ENCODE results near the gene CAPN5.

The CAPN5 gene

DNA sequence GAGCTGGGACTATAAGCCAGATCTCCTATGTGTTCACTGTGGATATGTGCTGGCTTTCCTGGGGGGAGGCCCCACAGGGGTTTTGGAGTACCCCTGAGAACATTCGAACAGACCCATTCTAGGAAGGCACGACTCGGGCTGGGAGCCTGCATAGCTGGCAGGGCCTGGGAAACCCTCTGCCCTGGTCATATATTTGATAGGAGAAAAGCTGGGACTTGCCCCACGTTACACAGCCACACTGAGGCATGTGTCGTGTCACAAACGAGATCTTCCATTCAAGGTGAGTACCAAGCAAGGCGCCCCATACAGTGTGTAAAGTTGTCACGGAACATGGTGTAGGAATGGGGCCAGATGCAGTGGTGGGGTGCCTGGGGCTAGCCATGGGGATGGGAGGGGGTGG is 72.4 kb downstream of the CAPN5 start:
- DNase-seq = no peak

DNA sequence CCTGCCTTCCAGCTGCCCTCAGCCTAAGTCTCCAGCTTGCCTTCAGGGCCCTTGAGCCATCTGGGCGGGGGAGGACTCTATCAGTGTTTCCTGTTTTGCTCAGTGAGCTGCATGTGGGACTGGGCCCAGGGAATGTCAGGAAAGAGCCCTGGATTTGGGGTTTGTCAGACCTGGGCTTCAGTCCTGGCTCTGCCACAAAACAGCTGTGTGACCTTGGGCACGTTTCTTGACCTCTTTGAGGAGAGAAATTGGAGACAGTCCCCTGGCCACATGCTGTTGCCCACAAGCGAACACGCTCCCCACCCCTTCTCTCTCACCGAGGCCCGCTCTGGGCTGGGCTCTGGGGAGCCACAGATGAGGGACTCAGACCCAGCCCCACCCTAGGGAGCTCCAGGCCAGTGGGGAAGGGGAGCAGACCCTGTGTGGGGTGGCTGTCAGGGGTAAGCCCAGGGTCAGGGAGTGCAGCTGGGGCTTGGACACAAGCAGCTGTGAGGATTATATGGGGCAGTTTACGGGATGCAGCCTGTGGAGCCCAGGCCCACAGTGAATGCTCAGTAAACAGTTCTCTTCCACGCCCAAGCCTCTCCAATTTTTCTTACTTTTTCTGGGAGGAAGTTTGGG is 73.6 kb downstream of the CAPN5 start:
- DNase-seq = no peak

DNA sequence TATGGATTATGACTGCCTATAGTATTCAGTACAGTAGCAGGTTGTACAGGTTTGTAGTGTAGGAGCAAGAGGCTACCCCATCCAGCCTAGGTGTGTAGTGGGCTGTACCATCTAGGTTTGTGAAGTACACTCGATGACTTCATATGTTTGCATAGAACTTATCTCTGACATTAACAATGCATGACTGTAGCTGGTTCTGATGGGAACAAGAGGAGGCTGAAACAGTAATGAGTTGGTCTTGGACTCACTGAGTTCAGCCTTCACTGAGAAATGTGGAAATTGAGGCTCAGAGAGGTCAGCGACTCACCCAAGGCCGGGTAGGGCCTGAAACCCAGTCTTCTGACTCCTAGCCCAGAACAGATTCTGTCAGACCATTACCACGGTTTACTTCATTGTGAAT is 74.3 kb downstream of the CAPN5 start:
- no peak for DNase-seq

DNA sequence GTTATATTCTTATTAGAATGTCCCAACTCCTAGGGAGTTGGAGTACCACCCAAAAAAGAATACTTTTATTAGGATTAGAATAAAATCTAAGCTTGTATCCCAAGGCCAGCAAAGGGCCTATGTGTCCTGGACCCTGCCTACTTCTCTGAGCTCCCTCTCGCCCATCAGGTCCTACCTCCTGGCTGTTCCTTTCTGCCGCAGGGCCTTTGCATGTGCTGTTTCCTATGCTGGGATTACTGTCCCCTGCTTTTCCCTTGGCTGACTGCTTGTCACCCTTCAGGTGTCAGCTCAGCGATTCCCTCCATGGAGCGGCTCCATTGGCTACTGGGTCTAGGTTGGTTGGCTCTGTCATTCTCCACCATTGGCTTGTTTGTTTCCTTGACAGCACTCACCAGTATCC is 74.7 kb downstream of the CAPN5 start:
- DNase-seq = no peak

DNA sequence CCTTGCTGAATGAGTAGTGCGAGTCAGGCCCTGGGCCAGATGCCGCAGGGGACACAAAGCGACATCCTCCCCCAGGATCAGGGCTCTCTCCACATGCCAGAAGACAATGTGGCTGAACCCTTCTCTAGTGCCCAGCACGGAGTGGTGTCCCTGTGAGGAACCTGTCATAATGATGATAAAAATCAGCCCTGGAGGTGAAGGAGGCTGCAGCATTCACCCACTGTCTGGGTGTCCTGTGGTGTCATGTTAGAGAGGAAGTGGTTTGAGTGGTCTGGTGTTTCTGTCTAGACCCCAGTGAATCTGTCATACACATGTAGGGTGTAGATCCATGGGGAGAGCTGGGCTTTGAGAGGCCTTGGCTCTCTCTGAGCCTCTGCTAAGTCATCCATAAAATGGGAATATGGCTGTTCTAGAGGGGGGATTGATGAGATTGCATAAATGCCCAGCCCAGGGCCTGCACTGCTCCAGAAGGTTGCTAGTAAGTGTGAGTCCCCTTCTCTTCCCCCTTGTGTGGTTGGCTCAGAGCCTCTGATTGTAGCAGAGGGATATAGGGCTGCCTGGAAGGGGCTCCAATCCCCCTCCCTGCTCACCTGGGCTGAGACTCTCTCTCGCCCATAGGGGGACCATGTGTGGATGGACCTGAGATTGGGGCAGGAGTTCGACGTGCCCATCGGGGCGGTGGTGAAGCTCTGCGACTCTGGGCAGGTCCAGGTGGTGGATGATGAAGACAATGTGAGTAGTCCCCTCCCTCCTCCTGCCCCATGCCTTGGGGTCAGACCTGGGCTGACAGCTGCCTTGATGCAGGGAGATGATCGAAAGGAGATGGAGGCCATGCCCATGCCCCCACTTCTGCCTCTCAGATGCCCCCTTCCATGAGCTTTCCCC is 75.6 kb downstream of the CAPN5 start:
- no peak for DNase-seq

DNA sequence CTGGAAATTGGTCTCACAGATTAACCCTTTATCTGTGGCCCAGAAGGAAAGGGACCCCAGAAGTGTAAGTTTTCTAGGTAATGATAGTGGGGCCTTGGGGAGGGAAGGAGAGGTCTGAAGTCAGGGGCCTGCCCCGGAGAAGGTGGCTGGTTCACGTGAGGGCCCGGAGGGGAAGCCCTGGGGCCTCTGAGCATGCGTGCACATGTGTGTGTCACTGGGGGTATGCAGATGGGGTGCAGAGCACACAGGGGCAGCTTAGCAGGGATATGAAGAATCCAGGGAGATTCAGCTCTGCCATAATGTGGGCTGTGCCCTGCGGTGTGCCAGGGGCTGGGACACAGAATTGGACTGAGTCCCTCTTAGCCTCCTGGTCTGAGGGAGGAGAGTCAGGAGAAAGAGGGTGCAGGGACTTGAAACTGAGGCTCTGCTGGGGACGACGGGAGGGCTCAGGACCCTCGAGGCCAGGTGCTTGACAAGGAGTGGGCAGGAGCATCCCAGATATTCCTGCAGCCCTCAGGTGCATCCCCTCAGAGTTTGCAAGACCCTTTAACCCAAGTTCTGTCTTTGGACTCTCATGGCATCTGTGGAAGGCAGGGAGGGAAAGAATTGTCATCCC is 76.7 kb downstream of the CAPN5 start:
- DNase-seq = no peak

DNA sequence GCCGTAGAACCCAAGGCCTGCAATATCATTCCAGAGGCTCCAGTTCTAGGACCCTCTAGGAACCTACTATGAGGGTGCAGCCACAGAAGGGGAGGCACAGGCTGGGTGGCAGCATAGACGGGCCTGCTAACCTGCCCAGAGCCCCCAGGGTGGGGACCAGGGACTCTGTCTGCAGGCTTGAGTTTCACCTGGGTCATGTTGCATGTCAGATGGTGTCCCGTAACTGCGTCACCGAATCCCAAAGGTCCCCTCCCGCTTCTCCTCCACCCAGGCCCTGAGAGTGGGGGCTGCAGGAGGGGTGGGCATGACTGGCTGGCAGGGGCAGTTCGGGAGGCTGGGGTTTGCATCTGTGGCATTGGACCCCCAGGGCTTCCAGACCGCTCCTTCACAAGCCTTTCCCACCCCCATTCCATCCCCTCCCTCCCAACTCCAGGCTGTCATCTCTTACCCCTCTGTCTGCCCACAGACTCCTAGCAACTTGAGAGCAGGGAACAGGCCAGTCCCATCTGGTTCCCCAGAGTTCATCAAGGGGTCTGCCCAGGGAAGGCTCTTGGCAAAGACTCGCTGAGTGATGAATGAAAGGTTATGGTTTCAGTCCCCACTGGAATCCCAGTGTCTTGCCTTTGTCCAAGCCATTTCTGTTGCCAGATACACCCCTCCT is 77.6 kb downstream of the CAPN5 start:
- peak; percentile 29 for DNase-seq

DNA sequence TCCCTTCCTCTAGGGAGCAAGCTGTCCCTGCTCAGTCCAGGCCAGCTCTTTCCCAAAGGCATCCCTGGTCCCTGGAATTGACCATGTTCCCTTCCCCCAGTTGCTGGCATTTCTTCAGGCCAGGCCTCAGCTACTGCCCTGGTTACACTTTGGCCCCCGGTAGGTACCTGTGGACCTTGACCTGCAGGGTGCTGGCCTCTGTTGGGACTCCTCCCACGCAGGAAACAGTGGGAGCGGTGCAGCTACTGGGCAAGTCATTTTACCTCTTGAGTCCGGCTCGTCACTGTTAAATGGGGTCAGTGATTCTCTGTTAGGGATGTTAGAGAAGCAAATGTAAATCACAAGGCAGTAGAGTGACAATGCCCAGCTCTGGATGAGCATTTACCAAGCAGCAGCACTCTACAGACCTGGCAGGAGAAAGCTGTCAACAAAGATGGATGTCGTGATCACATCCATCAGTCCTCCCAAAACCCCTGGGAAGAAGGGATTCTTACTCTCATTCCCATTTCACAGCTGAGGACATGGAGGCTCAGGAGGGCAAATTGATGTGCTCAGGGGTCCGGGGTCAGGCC is 78.2 kb downstream of the CAPN5 start:
- DNase-seq = no peak

DNA sequence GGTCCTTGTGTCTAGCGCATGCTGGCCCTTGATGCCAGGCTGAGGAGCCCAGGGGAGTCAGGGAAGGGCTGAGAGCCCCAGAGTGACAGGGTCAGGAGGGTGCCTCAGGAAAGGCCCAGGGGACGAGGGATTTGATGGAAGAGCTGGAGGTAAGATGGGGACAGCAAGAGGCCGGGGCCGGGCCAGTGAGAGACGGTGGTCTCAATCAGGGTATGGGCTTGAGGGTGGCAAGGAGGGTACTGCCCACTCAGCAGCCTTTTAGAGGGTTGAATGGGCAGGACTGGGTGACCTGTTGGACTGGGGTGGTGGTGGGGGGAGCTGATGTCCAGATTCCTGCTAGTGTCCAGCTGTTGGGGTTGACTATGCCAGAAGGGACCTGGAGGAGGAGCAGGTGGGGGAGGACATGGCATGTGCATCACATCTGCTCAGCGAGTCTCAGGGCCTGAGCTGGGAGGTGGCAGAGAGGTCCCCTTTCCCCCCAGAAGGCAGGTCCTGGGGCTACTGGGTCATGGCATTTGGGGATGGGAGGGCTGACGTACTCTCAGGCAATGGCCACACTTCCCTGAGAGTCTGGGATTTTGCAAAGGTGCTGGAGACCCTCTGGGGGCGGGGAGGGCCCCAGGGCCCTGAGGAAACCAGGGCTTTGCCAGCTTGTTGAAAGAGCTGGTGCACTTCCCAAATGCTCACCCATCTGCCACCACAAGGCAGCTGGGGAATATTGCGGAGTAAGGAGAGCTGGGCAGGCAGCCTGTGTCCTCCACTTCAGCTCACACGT is 79.7 kb downstream of the CAPN5 start:
- peak; percentile 62 for DNase-seq

DNA sequence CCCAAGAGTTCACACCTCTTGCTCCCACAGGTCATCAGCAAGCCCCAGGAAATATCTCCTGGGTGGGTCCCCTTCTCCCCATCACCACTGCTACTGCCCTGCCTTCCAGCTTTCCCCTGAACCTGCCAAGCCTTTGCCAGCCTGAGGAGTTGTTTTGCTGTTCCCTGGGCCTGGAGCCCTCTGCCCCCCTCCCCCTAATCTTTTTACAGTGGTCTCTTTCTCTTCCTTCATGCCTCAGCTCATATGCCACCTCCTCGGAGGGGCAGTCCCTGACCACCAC is 80.2 kb downstream of the CAPN5 start:
- no peak for DNase-seq

DNA sequence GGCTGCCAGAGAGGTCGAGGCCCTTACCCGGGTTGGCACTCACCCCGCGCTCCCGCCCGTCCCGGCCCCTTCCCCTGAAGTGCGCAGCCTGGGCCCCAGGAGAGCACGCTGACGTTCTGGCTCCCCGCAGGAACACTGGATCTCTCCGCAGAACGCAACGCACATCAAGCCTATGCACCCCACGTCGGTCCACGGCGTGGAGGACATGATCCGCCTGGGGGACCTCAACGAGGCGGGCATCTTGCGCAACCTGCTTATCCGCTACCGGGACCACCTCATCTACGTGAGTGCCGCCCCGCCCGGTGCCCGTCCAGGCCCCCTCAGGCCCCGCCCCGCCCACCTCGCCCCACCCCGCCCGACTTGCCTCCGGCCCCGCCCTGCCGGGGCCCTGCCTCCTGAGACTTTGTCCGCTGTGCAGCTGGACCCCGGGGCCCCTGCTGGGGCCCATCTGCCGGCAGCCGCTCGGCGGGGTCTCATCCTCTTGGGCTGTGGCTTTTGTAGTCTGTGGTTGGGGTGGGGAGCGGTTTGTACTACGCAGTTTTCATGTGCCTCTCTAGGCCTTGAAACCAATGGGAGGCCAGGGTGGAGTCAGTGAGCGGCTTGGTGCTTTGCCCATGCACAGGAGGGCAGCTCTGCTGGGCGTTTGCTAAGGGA is 81.0 kb downstream of the CAPN5 start:
- DNase-seq = no peak

DNA sequence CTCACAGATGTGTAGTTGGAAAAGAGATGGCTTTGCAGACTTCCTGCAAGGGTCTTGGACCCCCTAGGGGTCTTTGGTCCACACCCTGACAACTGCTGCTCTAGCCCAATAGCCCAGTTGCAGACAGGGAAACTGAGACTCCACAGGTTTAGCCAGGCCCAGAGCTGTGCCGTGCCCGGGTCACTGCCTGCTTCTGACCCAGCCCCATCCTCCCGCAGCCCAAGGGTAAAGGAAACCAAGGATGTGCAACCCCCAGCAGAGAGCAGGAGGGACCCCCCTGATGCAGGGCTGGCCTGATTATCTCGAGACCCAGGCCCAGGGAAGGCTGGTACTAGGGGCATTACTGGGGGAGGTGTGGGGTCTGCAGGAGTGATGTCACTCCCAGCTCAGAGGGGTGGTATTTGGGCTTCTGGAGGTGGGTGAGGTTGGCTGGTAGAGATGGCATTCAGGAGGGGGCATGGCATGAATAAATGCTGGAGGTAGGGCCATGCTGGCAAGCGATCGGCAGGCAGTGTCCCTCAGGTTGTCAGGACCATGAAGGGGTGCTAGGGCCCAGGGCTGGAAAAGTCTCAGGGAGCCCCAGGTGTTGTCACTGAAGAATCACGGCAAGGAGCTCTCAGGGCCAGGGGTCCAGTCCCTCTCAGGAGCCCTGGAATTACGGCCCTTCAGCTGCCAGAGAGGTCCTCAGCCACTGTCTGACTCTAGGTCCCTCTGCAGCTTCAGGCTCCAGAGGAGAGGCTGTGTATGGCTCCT is 82.4 kb downstream of the CAPN5 start:
- DNase-seq = no peak

DNA sequence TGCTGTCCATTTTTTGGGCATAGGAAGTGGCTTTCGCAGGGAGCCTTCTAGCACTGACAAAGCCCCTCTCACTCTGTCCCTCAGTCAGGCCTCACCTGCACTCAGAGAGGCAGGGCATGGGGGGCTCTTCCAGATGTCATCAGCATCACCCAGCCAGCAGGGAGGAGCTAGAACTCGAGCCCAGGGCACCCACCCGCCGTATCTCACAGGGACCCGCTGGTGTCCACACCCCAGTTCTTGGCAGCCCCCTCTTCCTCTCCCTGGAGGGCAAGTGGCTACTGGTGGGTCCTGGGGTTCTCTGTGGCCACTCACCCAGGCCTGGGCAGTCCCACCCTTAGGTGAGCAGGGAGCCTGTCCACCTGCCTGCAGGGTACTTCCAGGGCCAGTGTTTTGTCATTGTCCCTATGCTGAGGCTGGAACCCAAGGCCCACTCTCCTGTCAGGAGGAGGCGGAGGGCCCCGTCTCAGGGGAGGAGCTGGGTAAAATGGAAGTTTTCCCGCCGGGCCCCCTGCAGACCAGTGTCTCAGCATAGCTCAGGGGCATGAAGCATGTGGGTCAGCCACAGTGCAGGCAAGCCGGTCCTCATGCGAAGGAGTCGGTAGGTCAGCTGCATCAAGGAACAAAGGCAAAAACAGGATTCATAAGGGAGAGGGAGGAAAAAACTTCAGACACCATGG is 83.1 kb downstream of the CAPN5 start:
- no peak for DNase-seq

DNA sequence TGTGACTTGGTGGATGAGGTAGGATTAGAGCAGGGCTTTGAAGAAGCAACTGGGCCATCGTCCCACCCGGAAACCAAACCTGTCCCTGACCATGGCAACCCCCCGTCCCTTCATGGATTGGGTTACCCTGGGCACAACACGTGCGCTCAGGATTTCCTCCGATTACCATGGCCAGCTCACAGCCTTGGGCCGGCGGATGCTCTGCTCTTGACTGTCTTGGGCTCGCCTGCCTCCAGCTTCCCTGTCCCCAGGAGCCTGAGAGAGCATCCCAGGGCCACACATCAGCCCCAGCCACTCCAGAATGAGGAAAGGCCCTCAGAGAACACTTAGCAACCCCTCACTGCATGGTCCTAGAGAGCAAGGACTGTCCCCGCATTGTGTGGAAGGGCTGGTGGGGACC is 84.1 kb downstream of the CAPN5 start:
- DNase-seq = no peak

DNA sequence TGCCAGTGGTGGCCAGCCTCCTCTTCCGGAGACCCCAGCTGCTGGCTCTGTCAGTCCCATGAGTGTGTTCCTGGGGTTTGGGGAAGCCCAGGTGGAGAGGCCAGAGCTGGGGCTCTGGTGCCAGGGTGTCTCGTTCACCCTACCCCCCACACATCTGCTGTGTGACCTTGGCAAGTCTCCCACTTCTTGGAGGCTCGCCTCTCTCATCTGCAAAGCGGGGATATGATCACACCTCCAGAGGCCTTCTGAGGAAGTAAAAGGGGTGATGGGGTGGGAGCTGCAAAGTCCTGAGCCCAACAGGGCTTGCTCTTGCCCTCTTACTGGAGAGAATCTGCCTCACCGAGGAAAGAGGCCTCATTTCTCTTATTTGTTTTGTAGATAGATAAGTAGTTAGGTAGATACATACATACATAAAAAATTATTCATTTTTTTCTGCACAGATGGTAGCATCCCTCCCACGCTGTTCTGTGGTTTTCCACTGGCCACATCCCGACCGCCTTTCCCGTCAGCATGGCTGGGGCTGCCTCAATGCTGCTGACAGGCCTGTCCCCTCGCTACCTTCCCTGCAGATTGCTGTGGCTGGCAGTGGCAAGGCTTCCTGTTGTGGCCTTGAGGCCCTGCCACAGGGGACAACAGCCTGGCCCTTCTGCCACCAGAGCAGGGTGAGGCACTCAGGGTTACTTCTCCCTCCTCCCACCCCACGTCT is 85.2 kb downstream of the CAPN5 start:
- no peak for DNase-seq

DNA sequence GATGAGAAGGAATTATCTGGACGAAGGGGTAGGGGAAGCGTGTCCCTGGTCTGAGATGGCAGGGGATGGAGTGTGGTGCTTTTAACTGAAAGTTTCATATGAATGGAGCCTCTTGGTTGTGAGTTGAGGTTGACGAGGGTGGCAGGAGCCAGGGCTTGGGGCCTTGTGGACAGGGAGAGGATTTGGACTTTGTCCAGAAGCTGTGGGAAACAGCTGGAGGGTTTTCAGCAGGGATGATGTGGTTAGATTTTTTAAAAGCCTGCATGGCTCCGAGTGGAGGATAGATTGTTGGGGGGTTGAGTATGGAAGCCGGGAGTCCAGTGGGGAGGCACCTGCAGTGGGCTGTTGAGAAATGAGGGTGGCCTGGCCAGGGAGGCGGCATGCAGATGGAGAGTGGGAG is 86.1 kb downstream of the CAPN5 start:
- no peak for DNase-seq

DNA sequence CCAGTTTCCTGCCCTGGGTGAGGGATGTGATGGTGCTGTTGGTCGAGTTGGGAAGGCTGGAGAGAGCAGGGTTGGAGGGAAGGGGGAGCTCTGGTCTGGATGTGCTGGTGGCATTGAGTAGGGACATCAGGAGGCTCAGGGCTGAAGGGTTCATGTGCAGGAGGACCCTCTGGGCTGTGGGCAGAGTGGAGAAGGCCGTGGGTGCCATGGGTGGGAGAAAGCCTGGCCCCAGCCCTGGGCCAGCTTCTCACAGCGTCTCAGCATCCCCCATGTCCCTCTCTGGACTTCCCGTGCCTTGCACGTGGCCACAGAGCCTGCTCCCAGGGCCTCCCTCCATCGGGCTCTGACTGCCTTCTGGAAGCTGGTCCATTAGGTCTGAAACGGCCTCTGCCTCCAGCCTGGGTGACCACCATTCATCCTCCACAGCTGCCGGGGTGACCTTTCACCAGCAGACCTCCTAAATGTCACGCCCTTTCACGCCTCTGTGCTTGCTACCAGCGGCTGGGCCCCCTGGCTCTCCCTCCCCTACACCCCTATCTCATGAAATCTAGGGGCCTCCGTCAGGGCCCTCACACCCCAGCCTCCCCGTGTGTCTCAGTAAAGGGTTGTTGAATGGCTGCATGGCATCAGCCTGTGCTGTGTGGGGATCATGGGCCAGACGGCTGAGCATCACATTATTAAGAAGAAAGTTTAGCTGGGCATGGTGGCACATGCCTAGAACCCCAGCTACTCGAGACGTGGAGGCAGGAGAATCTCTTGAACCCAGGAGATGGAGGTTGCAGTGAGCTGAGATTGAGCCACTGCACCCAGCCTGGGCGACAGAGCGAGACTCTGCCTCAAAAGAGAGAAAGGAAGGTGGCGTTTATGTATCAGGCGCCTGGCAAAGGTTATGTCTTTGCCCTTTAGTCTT is 86.8 kb downstream of the CAPN5 start:
- no peak for DNase-seq

DNA sequence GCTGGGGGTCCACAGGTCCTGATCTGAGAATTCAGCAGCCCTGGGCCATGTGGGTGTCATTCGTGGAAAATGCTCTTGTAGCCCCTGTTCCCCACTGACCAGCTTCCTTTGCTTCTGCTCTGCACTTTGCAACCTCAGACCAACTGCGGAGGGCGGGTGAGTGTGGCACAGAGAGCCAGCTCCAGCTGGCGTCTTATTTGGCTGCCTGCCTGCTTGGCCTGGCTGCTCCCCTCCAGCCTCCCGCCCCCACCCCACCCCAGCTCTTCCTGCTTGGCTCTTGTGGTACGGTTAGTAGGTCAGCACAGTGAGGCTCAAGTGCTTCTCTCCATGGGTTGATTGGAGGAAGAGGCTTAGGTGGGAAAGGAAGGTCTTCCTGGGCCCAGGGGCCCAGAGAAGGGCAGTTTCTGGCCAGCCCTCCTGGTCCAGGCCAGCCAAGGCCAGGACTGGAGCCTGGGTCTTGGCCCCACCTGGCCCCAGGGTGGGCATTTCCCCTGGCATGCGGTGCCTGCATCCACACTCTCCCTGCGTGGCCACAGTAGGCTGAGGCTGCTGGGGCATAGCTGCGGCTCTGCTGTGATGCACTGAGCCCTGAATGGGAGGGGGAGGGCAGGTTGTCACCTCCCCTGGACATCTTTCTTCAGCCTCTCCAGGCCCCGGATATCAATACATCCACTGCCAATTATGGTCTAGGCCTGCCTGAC is 87.8 kb downstream of the CAPN5 start:
- peak; percentile 46 for DNase-seq

Data from NCI-H446 treated with DMSO at 0.1 percent for 48 hours (cell line).